Endothelial cell of umbilical vein (primary cell): ENCODE results near the gene DPYD. TPM values are rescaled to one million over a fixed set of nuclear protein-coding genes. Genes with fewer than 3 reads are reported as not detected.

Source experiments
- BruUV-seq: library from RNA; stranded (reverse); fragments of 400-500 nt; replicated peaks from 2 replicates; lab custom pipeline; 2021; lab: Mats Ljungman, UMichigan
- CTCF ChIA-PET: fragments of 300-600, 350-600 bp; sonication (Branson Sonifier 250); formaldehyde crosslinking; loops from one replicate; lab custom pipeline; 2021; ENCODE audit warnings: antibody characterized with exemption, inconsistent platforms; lab: Charles Lee
- POLR2A ChIA-PET: fragments of 300-600, 350-600 bp; sonication (Branson Sonifier 250); formaldehyde crosslinking; loops from one replicate; lab custom pipeline; 2021; ENCODE audit warnings: antibody characterized with exemption, inconsistent platforms; lab: Charles Lee
- DNase-seq: peaks from one replicate; pipeline ENCODE4 v3.0.0-alpha.2; 2011; ENCODE audit warnings: low read depth, low spot score
- FAIRE-seq: peaks from 2 replicates; lab custom pipeline; 2011; peaks lifted over from hg19 to GRCh38; lab: Jason Lieb, UNC
- H2AFZ ChIP-seq: 2 replicates; pipeline ENCODE4 v1.6.0; 2012; ENCODE audit warnings: low read depth, low read length, control low read depth, inconsistent platforms
- H3K27ac ChIP-seq: 2 replicates; pipeline ENCODE4 v1.5.1; 2011; ENCODE audit warnings: low read depth, mild to moderate bottlenecking, control low read depth, low read length, moderate library complexity; ENCODE audit not compliant: insufficient read depth
- H3K27me3 ChIP-seq, 2 experiments: 2 replicates each; pipeline versions ENCODE4 v1.6.0 to v1.6.1; 2011; ENCODE audit warnings: low read length in 2 of 2, mixed read lengths in 1 of 2; ENCODE audit not compliant: control insufficient read depth in 2 of 2, insufficient read depth in 2 of 2
- H3K36me3 ChIP-seq, 2 experiments: 2 replicates in 1 of 2; 3 replicates in 1 of 2; pipeline ENCODE4 v1.5.1; 2011; ENCODE audit warnings: low read length in 2 of 2, mild to moderate bottlenecking in 1 of 2, moderate library complexity in 1 of 2; ENCODE audit not compliant: control insufficient read depth in 2 of 2, insufficient read depth in 2 of 2; ENCODE audit errors: extremely low read depth in 1 of 2
- H3K4me1 ChIP-seq: 3 replicates; pipeline ENCODE4 v1.5.1; 2011; ENCODE audit warnings: mild to moderate bottlenecking, low read length; ENCODE audit not compliant: control insufficient read depth, insufficient read depth; ENCODE audit errors: extremely low read depth
- H3K4me2 ChIP-seq: 2 replicates; pipeline ENCODE4 v1.6.1; 2011; ENCODE audit warnings: low read length, control low read depth, mixed read lengths; ENCODE audit not compliant: insufficient read depth
- H3K4me3 ChIP-seq, 3 experiments: fragments of 200-600 bp in 1 of 3; sonication (generic), shearing (Covaris generic) in 1 of 3; replicated peaks in 1 of 3; 2 replicates each; pipeline ENCODE4 v1.5.1; 2011 to 2016; ENCODE audit warnings: control low read depth in 3 of 3, low read length in 3 of 3, mild to moderate bottlenecking in 2 of 3, inconsistent platforms in 1 of 3, low read depth in 1 of 3, moderate library complexity in 1 of 3; ENCODE audit not compliant: insufficient read depth in 1 of 3
- H3K79me2 ChIP-seq: 2 replicates; pipeline ENCODE4 v1.6.0; 2012; ENCODE audit warnings: low read length, inconsistent platforms; ENCODE audit not compliant: control insufficient read depth, insufficient read depth
- H3K9ac ChIP-seq: replicated peaks from 2 replicates; pipeline ENCODE3; 2011; ENCODE audit warnings: low read length, control low read depth; ENCODE audit not compliant: insufficient read depth; ENCODE audit errors: extremely low read depth
- H3K9me1 ChIP-seq: replicated peaks from 3 replicates; pipeline ENCODE4 v1.6.0; 2011; ENCODE audit warnings: mild to moderate bottlenecking, low read length; ENCODE audit not compliant: control insufficient read depth, insufficient read depth; ENCODE audit errors: extremely low read depth
- H3K9me3 ChIP-seq: replicated peaks from 2 replicates; pipeline ENCODE4 v1.5.1; 2012; ENCODE audit warnings: low read length, inconsistent platforms; ENCODE audit not compliant: control insufficient read depth, insufficient read depth
- H4K20me1 ChIP-seq: replicated peaks from 2 replicates; pipeline ENCODE3; 2011; ENCODE audit warnings: mild to moderate bottlenecking, low read length; ENCODE audit not compliant: control insufficient read depth, insufficient read depth; ENCODE audit errors: extremely low read depth
- CTCF ChIP-seq, 2 donors: IDR thresholded peaks; 1 replicate in 1 of 2; 2 replicates in 1 of 2; pipeline ENCODE4 v1.5.1; 2011; ENCODE audit warnings: low read length in 2 of 2, mild to moderate bottlenecking in 2 of 2, moderate library complexity in 2 of 2, control low read depth in 1 of 2, inconsistent platforms in 1 of 2, low read depth in 1 of 2; ENCODE audit not compliant: insufficient read depth in 1 of 2; ENCODE audit errors: extremely low read depth in 1 of 2
- EZH2 ChIP-seq: IDR thresholded peaks from 2 replicates; pipeline ENCODE4 v1.6.1; 2012; ENCODE audit warnings: borderline replicate concordance, low read depth, mild to moderate bottlenecking, moderate library complexity, low read length, inconsistent platforms; ENCODE audit not compliant: severe bottlenecking
- FOS ChIP-seq: IDR thresholded peaks from 2 replicates; pipeline ENCODE4 v1.6.1; 2011; ENCODE audit warnings: mild to moderate bottlenecking, low read length, moderate library complexity, borderline replicate concordance; ENCODE audit not compliant: insufficient read depth
- GATA2 ChIP-seq: IDR thresholded peaks from 2 replicates; pipeline ENCODE4 v1.7.0; 2011; ENCODE audit warnings: low read depth, mild to moderate bottlenecking, moderate library complexity, mixed read lengths, low read length; ENCODE audit not compliant: insufficient read length, insufficient read depth
- JUN ChIP-seq: IDR thresholded peaks from 2 replicates; pipeline ENCODE4 v1.6.1; 2011; ENCODE audit warnings: borderline replicate concordance, low read depth; ENCODE audit not compliant: insufficient read length, insufficient read depth
- MAX ChIP-seq: IDR thresholded peaks from 2 replicates; pipeline ENCODE4 v1.6.1; 2011; ENCODE audit not compliant: insufficient read depth, insufficient read length
- MYC ChIP-seq: IDR thresholded peaks from one replicate; pipeline ENCODE4 v1.6.1; 2011; ENCODE audit warnings: mild to moderate bottlenecking, low read depth, low read length
- POLR2A ChIP-seq: IDR thresholded peaks from 2 replicates; pipeline ENCODE4 v1.6.1; 2012; ENCODE audit warnings: low read depth, mild to moderate bottlenecking, control low read depth, low read length
- POLR2AphosphoS5 ChIP-seq: IDR thresholded peaks from 2 replicates; pipeline ENCODE4 v1.6.1; 2012; ENCODE audit warnings: low read depth, mild to moderate bottlenecking, control low read depth, low read length, moderate library complexity; ENCODE audit not compliant: insufficient read depth
- dilution Hi-C: fragments of 300-500 bp; cut with MboI; formaldehyde crosslinking; loops from one replicate; pipeline ENCODE4 v1.15.0; 2019; ENCODE audit warnings: low sequenced_read_pairs; ENCODE audit not compliant: extremely low pct_ligation_motif_present
- intact Hi-C: fragments of 100-400 bp; cut with micrococcal nuclease; formaldehyde crosslinking; loops from one replicate; pipeline ENCODE4 v1.10.0; 2022
- polyA plus RNA-seq, 4 experiments: library from polyadenylated mRNA; depleted of rRNA in 3 of 4; stranded (reverse) in 3 of 4; unstranded in 1 of 4; fragments of >200 nt; gene quantifications; 2 replicates each; pipeline versions ENCODE4 v1.2.1 to v1.2.3, GENCODE V29; 2011 to 2012; ENCODE audit warnings: missing spikeins in 1 of 4
- total RNA-seq: library from RNA; stranded (reverse); gene quantifications from 2 replicates; pipeline ENCODE4 v1.2.3, GENCODE V29; 2021

The DPYD gene
- total and polyA plus RNA-seq, 2 donors (not counting 3 experiments of a cell fraction or from before 2014, with no cell fraction given): 4.6 to 15.1 TPM

- no peaks in the 10 kb centered on the region for H4K20me1 ChIP-seq
- H3K9me3 ChIP-seq: no peaks in the 10 kb centered on the region
- no peak for FAIRE-seq
- H3K4me2 ChIP-seq: no peak overlapping the region
- H2AFZ ChIP-seq: no peak overlapping the region
- ChIA-PET CTCF (no interaction called here), POLR2A (no interaction called here)
- H3K79me2 ChIP-seq: no peaks in the 10 kb centered on the region
- no peak overlapping the region for H3K9ac ChIP-seq
- dilution Hi-C loops (no loop called here), intact Hi-C loops (no loop called here)
- no TSS peak for BruUV-seq
- no peaks in the 10 kb centered on the region for H3K9me1 ChIP-seq
- no peak overlapping the region for H3K4me3 ChIP-seq
- no peak for DNase-seq
- H3K36me3 ChIP-seq: no peaks in the 10 kb centered on the region
- TF ChIP-seq EZH2: no peak
- no peak for TF ChIP-seq CTCF (IDR thresholded peaks at IDR 0.05; ENCODE audit: extremely low read depth in 1 of 2, insufficient read depth in 1 of 2, low read depth in 1 of 2, low read length in 2 of 2)
- TF ChIP-seq POLR2A: no peak
- no peak for TF ChIP-seq FOS
- no peak for TF ChIP-seq GATA2
- TF ChIP-seq MYC: no peak
- TF ChIP-seq POLR2AphosphoS5: no peak
- no peak for TF ChIP-seq MAX
- TF ChIP-seq JUN: no peak
- no peaks in the 10 kb centered on the region for H3K27me3 ChIP-seq
- no peak overlapping the region for H3K27ac ChIP-seq
- H3K4me1 ChIP-seq: no peaks in the 10 kb centered on the region
Measured at GRCh38 chr1:97841338-97841737, 79.5 kb downstream of the DPYD start.
